ENCODE results near the gene PDE4D. TPM values are rescaled to one million over a fixed set of nuclear protein-coding genes. Genes with fewer than 3 reads are reported as not detected.

Gene PDE4D
- total RNA-seq, 1 experiment from 2014 or later = 61.2 TPM

- Histone ChIP-seq H3K9ac (ENCODE audit: low read length) (no peak overlapping the region), H3K27me3 (ENCODE audit: low read length) (no peaks in the 10 kb centered on the region), H3K9me3 (ENCODE audit: low read length) (no peaks in the 10 kb centered on the region), H3K4me2 (ENCODE audit: low read depth, low read length, poor library complexity, severe bottlenecking) (no peak overlapping the region), H3K27ac (ENCODE audit: low read length) (no peak overlapping the region), H2AFZ (ENCODE audit: low read length) (no peak overlapping the region), H4K20me1 (ENCODE audit: insufficient read depth, low read depth, low read length) (no peaks in the 10 kb centered on the region), H3K9me2 (replicated peaks; ENCODE audit: insufficient read depth, low read length) (no peaks in the 10 kb centered on the region), H3K36me3 (ENCODE audit: insufficient read depth, low read length) (no peaks in the 10 kb centered on the region), H3K4me3 (ENCODE audit: low read length) (no peak overlapping the region), H3K79me2 (ENCODE audit: low read length) (no peaks in the 10 kb centered on the region), H3K4me1 (ENCODE audit: low read length) (no peaks in the 10 kb centered on the region)
- peak; percentile 11 for DNase-seq
Observed at GRCh38 chr5:59125011-59125961, 768.2 kb downstream of the PDE4D start.

DNA sequence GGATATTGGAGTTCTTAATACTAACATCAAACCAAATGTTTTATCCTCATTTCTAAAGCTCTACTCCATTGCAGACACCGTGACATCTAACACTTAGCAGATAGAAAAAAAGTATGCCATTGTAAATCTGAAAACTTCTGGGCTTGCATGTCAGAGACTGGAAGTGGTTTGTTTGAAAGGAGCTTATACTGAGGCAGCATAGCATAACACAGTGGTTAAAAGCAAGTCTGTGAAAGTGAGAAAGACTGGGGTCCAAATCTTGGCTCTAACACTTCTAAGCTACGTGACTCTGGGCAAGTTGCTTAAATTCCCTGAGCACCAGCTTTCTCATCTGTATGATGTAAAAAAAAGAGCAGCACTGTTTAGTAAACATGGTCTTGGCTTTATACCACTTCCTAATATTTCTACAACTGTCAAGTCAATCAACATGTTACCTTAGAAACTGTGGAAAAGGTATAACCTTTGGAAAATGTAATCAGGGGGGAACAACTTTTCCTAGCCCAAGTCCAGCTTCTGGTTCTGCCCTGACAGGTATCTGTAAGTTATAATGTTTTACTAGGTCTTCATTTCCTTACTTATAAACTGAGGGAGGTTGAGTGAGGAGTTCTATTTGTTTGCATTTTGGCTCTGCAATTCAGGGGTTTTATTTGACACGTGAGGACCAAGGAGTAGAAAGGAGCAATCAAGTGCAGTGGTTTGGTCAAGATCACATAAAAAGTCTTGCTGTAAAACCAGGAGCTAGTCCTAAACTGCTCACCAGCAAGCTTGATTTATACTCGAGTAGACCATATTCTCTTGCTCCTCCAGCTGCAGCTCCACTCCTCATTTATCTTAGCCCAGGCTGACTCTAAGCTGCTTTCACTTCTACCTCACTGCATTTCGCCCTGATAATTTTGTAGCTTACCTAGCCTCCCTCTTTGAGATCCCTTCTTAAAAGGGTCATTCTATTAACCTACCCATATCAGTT, 769.6 kb downstream of the PDE4D start:
- no peak overlapping the region for H3K9ac ChIP-seq (ENCODE audit: low read length)
- no peak overlapping the region for H3K4me2 ChIP-seq (ENCODE audit: low read depth, low read length, poor library complexity, severe bottlenecking)
- H4K20me1 ChIP-seq (ENCODE audit: insufficient read depth, low read depth, low read length) = no peaks in the 10 kb centered on the region
- no peak overlapping the region for H3K4me3 ChIP-seq (ENCODE audit: low read length)
- no peaks in the 10 kb centered on the region for H3K4me1 ChIP-seq (ENCODE audit: low read length)
- no peaks in the 10 kb centered on the region for H3K27me3 ChIP-seq (ENCODE audit: low read length)
- H3K27ac ChIP-seq (ENCODE audit: low read length) = no peak overlapping the region
- H3K79me2 ChIP-seq (ENCODE audit: low read length) = no peaks in the 10 kb centered on the region
- no peaks in the 10 kb centered on the region for H3K9me2 ChIP-seq (replicated peaks; ENCODE audit: insufficient read depth, low read length)
- peak; percentile 37 for DNase-seq
- H3K36me3 ChIP-seq (ENCODE audit: insufficient read depth, low read length) = no peaks in the 10 kb centered on the region
- H2AFZ ChIP-seq (ENCODE audit: low read length) = no peak overlapping the region
- H3K9me3 ChIP-seq (ENCODE audit: low read length) = no peaks in the 10 kb centered on the region

DNA sequence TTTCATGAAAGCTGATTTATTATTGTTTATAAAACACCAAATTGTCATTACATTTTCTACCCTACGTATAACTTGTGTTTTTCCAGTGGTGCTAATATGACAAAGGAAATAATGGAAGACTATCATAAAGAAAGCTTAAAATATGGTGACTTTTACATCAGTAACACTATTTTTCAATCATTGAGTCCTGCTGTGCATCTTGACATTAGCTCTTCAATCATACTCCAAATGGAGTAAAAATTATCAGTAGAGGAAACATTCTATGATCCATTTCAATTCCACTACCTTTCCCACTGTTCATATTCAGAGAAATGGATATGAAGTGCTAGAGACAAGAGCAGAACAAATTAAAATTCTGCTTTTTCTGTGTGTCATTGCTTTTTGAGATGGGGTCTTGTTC, 774.0 kb downstream of the PDE4D start:
- Histone ChIP-seq H2AFZ (ENCODE audit: low read length) (no peak overlapping the region), H4K20me1 (ENCODE audit: insufficient read depth, low read depth, low read length) (no peaks in the 10 kb centered on the region), H3K4me3 (ENCODE audit: low read length) (no peak overlapping the region), H3K27me3 (ENCODE audit: low read length) (no peaks in the 10 kb centered on the region), H3K36me3 (ENCODE audit: insufficient read depth, low read length) (no peaks in the 10 kb centered on the region), H3K9ac (ENCODE audit: low read length) (no peak overlapping the region), H3K4me2 (ENCODE audit: low read depth, low read length, poor library complexity, severe bottlenecking) (no peak overlapping the region), H3K4me1 (ENCODE audit: low read length) (no peaks in the 10 kb centered on the region), H3K9me3 (ENCODE audit: low read length) (no peaks in the 10 kb centered on the region), H3K9me2 (replicated peaks; ENCODE audit: insufficient read depth, low read length) (no peaks in the 10 kb centered on the region), H3K79me2 (ENCODE audit: low read length) (no peaks in the 10 kb centered on the region), H3K27ac (ENCODE audit: low read length) (no peak overlapping the region)
- peak; percentile 14 for DNase-seq

GRCh38 chr5:59117320-59117719, 776.2 kb downstream of the PDE4D start:
- no peak for DNase-seq
- no peaks in the 10 kb centered on the region for H4K20me1 ChIP-seq (ENCODE audit: insufficient read depth, low read depth, low read length)
- no peak overlapping the region for H2AFZ ChIP-seq (ENCODE audit: low read length)
- H3K4me1 ChIP-seq (ENCODE audit: low read length) = no peaks in the 10 kb centered on the region
- no peak overlapping the region for H3K27ac ChIP-seq (ENCODE audit: low read length)
- no peaks in the 10 kb centered on the region for H3K9me2 ChIP-seq (replicated peaks; ENCODE audit: insufficient read depth, low read length)
- no peaks in the 10 kb centered on the region for H3K27me3 ChIP-seq (ENCODE audit: low read length)
- no peak overlapping the region for H3K4me2 ChIP-seq (ENCODE audit: low read depth, low read length, poor library complexity, severe bottlenecking)
- H3K4me3 ChIP-seq (ENCODE audit: low read length) = no peak overlapping the region
- no peaks in the 10 kb centered on the region for H3K9me3 ChIP-seq (ENCODE audit: low read length)
- no peaks in the 10 kb centered on the region for H3K36me3 ChIP-seq (ENCODE audit: insufficient read depth, low read length)
- no peaks in the 10 kb centered on the region for H3K79me2 ChIP-seq (ENCODE audit: low read length)
- no peak overlapping the region for H3K9ac ChIP-seq (ENCODE audit: low read length)

- no peaks in the 10 kb centered on the region for H4K20me1 ChIP-seq (ENCODE audit: insufficient read depth, low read depth, low read length)
- no peak overlapping the region for H3K27ac ChIP-seq (ENCODE audit: low read length)
- no peaks in the 10 kb centered on the region for H3K27me3 ChIP-seq (ENCODE audit: low read length)
- no peak overlapping the region for H3K4me3 ChIP-seq (ENCODE audit: low read length)
- H3K4me1 ChIP-seq (ENCODE audit: low read length) = no peaks in the 10 kb centered on the region
- H3K9me3 ChIP-seq (ENCODE audit: low read length) = no peaks in the 10 kb centered on the region
- no peak overlapping the region for H2AFZ ChIP-seq (ENCODE audit: low read length)
- H3K4me2 ChIP-seq (ENCODE audit: low read depth, low read length, poor library complexity, severe bottlenecking) = no peak overlapping the region
- no peaks in the 10 kb centered on the region for H3K79me2 ChIP-seq (ENCODE audit: low read length)
- no peak overlapping the region for H3K9ac ChIP-seq (ENCODE audit: low read length)
- H3K9me2 ChIP-seq (replicated peaks; ENCODE audit: insufficient read depth, low read length) = no peaks in the 10 kb centered on the region
- no peaks in the 10 kb centered on the region for H3K36me3 ChIP-seq (ENCODE audit: insufficient read depth, low read length)
- DNase-seq = no peak
Observed at GRCh38 chr5:59116231-59116865, 777.2 kb downstream of the PDE4D start.

GRCh38 chr5:59115345-59115744, 778.2 kb downstream of the PDE4D start:
- H3K9ac ChIP-seq (ENCODE audit: low read length) = no peak overlapping the region
- H3K4me2 ChIP-seq (ENCODE audit: low read depth, low read length, poor library complexity, severe bottlenecking) = no peak overlapping the region
- no peaks in the 10 kb centered on the region for H4K20me1 ChIP-seq (ENCODE audit: insufficient read depth, low read depth, low read length)
- no peak overlapping the region for H3K27ac ChIP-seq (ENCODE audit: low read length)
- H3K4me1 ChIP-seq (ENCODE audit: low read length) = no peaks in the 10 kb centered on the region
- H3K9me3 ChIP-seq (ENCODE audit: low read length) = no peaks in the 10 kb centered on the region
- no peaks in the 10 kb centered on the region for H3K79me2 ChIP-seq (ENCODE audit: low read length)
- H3K36me3 ChIP-seq (ENCODE audit: insufficient read depth, low read length) = no peaks in the 10 kb centered on the region
- H2AFZ ChIP-seq (ENCODE audit: low read length) = no peak overlapping the region
- DNase-seq = no peak
- no peaks in the 10 kb centered on the region for H3K9me2 ChIP-seq (replicated peaks; ENCODE audit: insufficient read depth, low read length)
- no peak overlapping the region for H3K4me3 ChIP-seq (ENCODE audit: low read length)
- H3K27me3 ChIP-seq (ENCODE audit: low read length) = no peaks in the 10 kb centered on the region

GRCh38 chr5:59109383-59109782, 784.1 kb downstream of the PDE4D start:
- no peaks in the 10 kb centered on the region for H3K9me2 ChIP-seq (replicated peaks; ENCODE audit: insufficient read depth, low read length)
- H3K4me1 ChIP-seq (ENCODE audit: low read length) = no peaks in the 10 kb centered on the region
- no peaks in the 10 kb centered on the region for H3K79me2 ChIP-seq (ENCODE audit: low read length)

DNA sequence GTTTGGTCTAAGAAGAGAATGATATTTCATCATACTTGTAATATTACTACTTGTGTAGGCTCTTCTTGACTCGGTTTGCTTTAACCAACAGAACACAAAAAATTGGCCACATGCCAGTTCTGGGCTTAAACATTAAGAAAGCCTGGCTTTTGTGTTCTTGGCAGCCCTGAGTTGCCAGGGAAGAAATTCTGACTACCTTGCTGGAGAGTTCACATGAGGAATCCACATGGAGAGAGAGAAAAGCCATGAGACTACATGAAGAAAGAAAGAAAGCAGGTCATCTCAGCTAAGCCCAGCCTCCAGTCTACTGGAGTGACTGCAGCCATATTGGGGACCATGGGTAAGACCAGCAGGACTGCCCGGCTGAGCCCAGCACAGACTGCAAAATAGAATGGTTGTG, 785.8 kb downstream of the PDE4D start:
- Histone ChIP-seq H3K9me2 (replicated peaks; ENCODE audit: insufficient read depth, low read length) (no peaks in the 10 kb centered on the region), H4K20me1 (ENCODE audit: insufficient read depth, low read depth, low read length) (no peaks in the 10 kb centered on the region), H3K79me2 (ENCODE audit: low read length) (no peaks in the 10 kb centered on the region), H3K4me1 (ENCODE audit: low read length) (no peaks in the 10 kb centered on the region), H2AFZ (ENCODE audit: low read length) (no peak overlapping the region), H3K4me2 (ENCODE audit: low read depth, low read length, poor library complexity, severe bottlenecking) (no peak overlapping the region), H3K27ac (ENCODE audit: low read length) (no peak overlapping the region), H3K9me3 (ENCODE audit: low read length) (no peaks in the 10 kb centered on the region), H3K4me3 (ENCODE audit: low read length) (no peak overlapping the region), H3K36me3 (ENCODE audit: insufficient read depth, low read length) (no peaks in the 10 kb centered on the region), H3K9ac (ENCODE audit: low read length) (no peak overlapping the region), H3K27me3 (ENCODE audit: low read length) (no peaks in the 10 kb centered on the region)
- DNase-seq = no peak

More at GRCh38 chr5:59109383-59109782, 784.1 kb downstream of the PDE4D start:
- Histone ChIP-seq H4K20me1 (ENCODE audit: insufficient read depth, low read depth, low read length) (no peaks in the 10 kb centered on the region), H3K27me3 (ENCODE audit: low read length) (no peaks in the 10 kb centered on the region), H3K4me2 (ENCODE audit: low read depth, low read length, poor library complexity, severe bottlenecking) (no peak overlapping the region), H3K9ac (ENCODE audit: low read length) (no peak overlapping the region), H2AFZ (ENCODE audit: low read length) (no peak overlapping the region), H3K36me3 (ENCODE audit: insufficient read depth, low read length) (no peaks in the 10 kb centered on the region), H3K9me3 (ENCODE audit: low read length) (no peaks in the 10 kb centered on the region), H3K27ac (ENCODE audit: low read length) (no peak overlapping the region), H3K4me3 (ENCODE audit: low read length) (no peak overlapping the region)
- no peak for DNase-seq

Measured in Karpas-422 (cell line).